CD8-positive, alpha-beta memory T cell (primary cell): ENCODE data around the gene TCF3. TPM values are rescaled to one million over a fixed set of nuclear protein-coding genes. Genes with fewer than 3 reads are reported as not detected.

Source experiments
- CTCF ChIA-PET: fragments of 350-600 bp; sonication (Branson Sonifier 250); formaldehyde crosslinking; loops from one replicate; lab custom pipeline; 2021; ENCODE audit warnings: antibody characterized with exemption; lab: Charles Lee
- POLR2A ChIA-PET: fragments of 350-600 bp; sonication (Branson Sonifier 250); formaldehyde crosslinking; loops from one replicate; lab custom pipeline; 2021; ENCODE audit warnings: antibody characterized with exemption; lab: Charles Lee
- DNase-seq, 5 donors: peaks; one replicate each; pipeline versions ENCODE4 v3.0.0 to v3.0.0-alpha.2; 2020 to 2022; ENCODE audit warnings: mixed read lengths in 1 of 5
- H3K27ac ChIP-seq: one replicate; pipeline ENCODE4 v1.7.0; 2013; ENCODE audit warnings: low read depth, mild to moderate bottlenecking, low read length, moderate library complexity
- H3K27me3 ChIP-seq: 2 replicates; pipeline ENCODE4 v1.7.0; 2013; ENCODE audit warnings: low read length, mild to moderate bottlenecking; ENCODE audit not compliant: insufficient read depth, poor library complexity, severe bottlenecking
- H3K36me3 ChIP-seq: 2 replicates; pipeline ENCODE4 v1.7.0; 2013; ENCODE audit warnings: mild to moderate bottlenecking, low read length, moderate library complexity; ENCODE audit not compliant: insufficient read depth
- H3K4me1 ChIP-seq: 2 replicates; pipeline ENCODE4 v1.7.0; 2013; ENCODE audit warnings: mild to moderate bottlenecking, low read length, moderate library complexity; ENCODE audit not compliant: insufficient read depth
- H3K4me3 ChIP-seq: 2 replicates; pipeline ENCODE4 v1.7.0; 2013; ENCODE audit warnings: mild to moderate bottlenecking, low read length
- H3K9me3 ChIP-seq: 2 replicates; pipeline ENCODE4 v1.7.0; 2013; ENCODE audit warnings: mild to moderate bottlenecking, low read length
- H3K27ac Mint-ChIP-seq, 8 donors: one replicate each; pipeline ENCODE4 v1.8.0; 2020 to 2021; ENCODE audit warnings: mixed read lengths in 8 of 8, mild to moderate bottlenecking in 6 of 8, inconsistent platforms in 3 of 8, moderate library complexity in 3 of 8
- H3K27me3 Mint-ChIP-seq, 2 donors: one replicate each; pipeline ENCODE4 v1.8.0; 2020 to 2021; ENCODE audit warnings: mixed read lengths in 2 of 2, mild to moderate bottlenecking in 1 of 2, moderate library complexity in 1 of 2
- H3K36me3 Mint-ChIP-seq, 3 donors: one replicate each; pipeline ENCODE4 v1.8.0; 2020 to 2021; ENCODE audit warnings: mixed read lengths in 3 of 3, inconsistent platforms in 1 of 3, mild to moderate bottlenecking in 1 of 3
- H3K4me1 Mint-ChIP-seq, 3 donors: one replicate each; pipeline ENCODE4 v1.8.0; 2020 to 2021; ENCODE audit warnings: mixed read lengths in 3 of 3, inconsistent platforms in 1 of 3, mild to moderate bottlenecking in 1 of 3
- H3K4me3 Mint-ChIP-seq, 7 donors: one replicate each; pipeline ENCODE4 v1.8.0; 2020 to 2021; ENCODE audit warnings: mixed read lengths in 7 of 7, mild to moderate bottlenecking in 6 of 7, moderate library complexity in 4 of 7, inconsistent platforms in 2 of 7
- H3K9me3 Mint-ChIP-seq, 5 donors: one replicate each; pipeline ENCODE4 v1.8.0; 2020 to 2022; ENCODE audit warnings: mixed read lengths in 5 of 5, mild to moderate bottlenecking in 3 of 5, moderate library complexity in 2 of 5, inconsistent platforms in 1 of 5
- polyA plus RNA-seq: library from polyadenylated mRNA; unstranded; fragments of 300-500 nt; fragmentation: Illumina TruSeq; gene quantifications from one replicate; pipeline ENCODE4 v1.2.3, GENCODE V29; 2021
- total RNA-seq, 2 experiments: library from RNA; stranded (reverse); gene quantifications; one replicate each; pipeline ENCODE4 v1.2.3, GENCODE V29; 2021

Gene TCF3
- total and polyA plus RNA-seq, 3 experiments from 2014 or later = 13.3 to 97.0 (median 96.0) TPM

DNA sequence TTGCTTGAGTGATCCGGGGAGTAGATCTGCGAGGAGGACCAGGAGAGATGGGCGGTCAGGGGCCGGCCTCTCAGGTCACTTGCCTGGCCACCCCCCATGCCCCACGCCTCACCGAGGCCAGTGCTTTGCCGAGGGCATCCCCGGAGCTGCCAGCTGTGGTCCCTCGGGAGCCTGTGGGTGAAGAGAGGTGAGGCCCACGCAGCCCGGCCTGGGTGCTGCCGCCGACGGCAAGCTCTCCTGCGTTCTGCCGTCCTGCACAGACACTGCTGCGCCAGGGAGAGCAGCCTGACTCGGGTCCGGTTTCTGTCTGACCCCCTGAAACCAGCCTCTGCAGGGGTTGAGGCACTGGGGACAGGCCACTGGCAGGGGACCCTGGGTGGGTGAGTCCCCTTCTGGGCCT lies 31.4 kb downstream of the TCF3 start:
- Mint-ChIP-seq H3K4me3 (no peak overlapping the region), H3K27me3 (no peaks in the 10 kb centered on the region), H3K36me3 (peaks cover 0 to 55% (median 7%) of the 10 kb centered on the region in 3 donors), H3K27ac (no peak overlapping the region), H3K9me3 (no peaks in the 10 kb centered on the region), H3K4me1 (peaks cover 6 to 19% (median 8%) of the 10 kb centered on the region in 3 donors)
- CTCF ChIA-PET = no interaction called here
- Histone ChIP-seq H3K4me1 (no peaks in the 10 kb centered on the region), H3K9me3 (no peaks in the 10 kb centered on the region), H3K4me3 (no peak overlapping the region), H3K36me3 (no peaks in the 10 kb centered on the region), H3K27me3 (no peaks in the 10 kb centered on the region), H3K27ac (no peak overlapping the region)
- POLR2A ChIA-PET = no interaction called here
- DNase-seq = no peak

DNA sequence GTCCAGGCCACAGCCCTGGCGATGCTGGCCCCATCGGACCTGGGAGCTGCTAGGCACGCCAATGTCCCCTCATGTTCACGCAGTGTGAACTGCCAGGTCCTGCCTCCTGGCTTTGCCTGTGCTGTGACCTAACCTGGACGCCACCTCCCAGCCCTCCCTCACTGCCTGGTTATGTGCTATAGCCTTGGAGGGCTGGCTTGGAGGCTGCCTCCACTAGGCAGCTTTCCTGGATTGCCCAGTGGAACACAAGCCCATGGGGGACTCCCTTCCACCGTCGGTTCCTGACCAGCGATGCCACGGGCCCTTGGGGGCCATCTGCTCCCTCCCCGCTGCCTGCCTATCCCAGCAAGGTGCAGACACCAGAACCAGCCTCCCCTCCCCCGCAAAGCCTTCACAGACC lies 31.9 kb downstream of the TCF3 start:
- H3K9me3 ChIP-seq = no peaks in the 10 kb centered on the region
- no peaks in the 10 kb centered on the region for H3K4me1 ChIP-seq
- Mint-ChIP-seq H3K9me3 (no peaks in the 10 kb centered on the region), H3K36me3 (peaks cover 0 to 56% (median 7%) of the 10 kb centered on the region in 3 donors), H3K27me3 (no peaks in the 10 kb centered on the region), H3K4me1 (peaks cover 6 to 19% (median 8%) of the 10 kb centered on the region in 3 donors), H3K4me3 (no peak overlapping the region), H3K27ac (no peak overlapping the region)
- H3K4me3 ChIP-seq = no peak overlapping the region
- ChIA-PET POLR2A (no interaction called here), CTCF (no interaction called here)
- H3K27me3 ChIP-seq = no peaks in the 10 kb centered on the region
- H3K27ac ChIP-seq = no peak overlapping the region
- no peak for DNase-seq
- no peaks in the 10 kb centered on the region for H3K36me3 ChIP-seq

DNA sequence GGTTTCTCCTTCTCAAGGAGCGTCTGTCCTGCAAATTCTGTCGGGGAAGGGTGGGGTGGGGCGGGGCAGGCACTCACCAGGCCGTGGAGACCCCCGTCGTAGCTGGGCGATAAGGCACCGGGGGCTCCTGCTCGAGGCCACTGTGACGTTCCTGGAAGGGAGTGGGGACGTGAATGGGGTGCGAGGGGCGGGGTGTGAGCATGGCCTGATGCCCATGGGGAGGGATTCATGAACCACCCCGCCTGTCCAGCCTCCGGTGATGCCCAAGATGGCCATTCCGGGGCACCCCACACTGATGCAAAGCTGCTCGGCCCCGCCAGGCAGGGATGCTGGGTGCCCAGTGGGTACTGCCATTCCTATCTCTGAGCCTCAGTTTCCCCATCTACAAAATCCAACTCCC lies 32.7 kb downstream of the TCF3 start:
- Histone ChIP-seq H3K27ac (no peak overlapping the region), H3K4me1 (no peaks in the 10 kb centered on the region), H3K27me3 (no peaks in the 10 kb centered on the region), H3K4me3 (no peak overlapping the region), H3K9me3 (no peaks in the 10 kb centered on the region), H3K36me3 (no peaks in the 10 kb centered on the region)
- Mint-ChIP-seq H3K27me3 (no peaks in the 10 kb centered on the region), H3K36me3 (peaks cover 0 to 59% (median 7%) of the 10 kb centered on the region in 3 donors), H3K9me3 (no peaks in the 10 kb centered on the region), H3K27ac (no peak overlapping the region), H3K4me3 (no peak overlapping the region), H3K4me1 (peaks cover 6 to 19% (median 8%) of the 10 kb centered on the region in 3 donors)
- ChIA-PET POLR2A (no interaction called here), CTCF (no interaction called here)
- no peak for DNase-seq

DNA sequence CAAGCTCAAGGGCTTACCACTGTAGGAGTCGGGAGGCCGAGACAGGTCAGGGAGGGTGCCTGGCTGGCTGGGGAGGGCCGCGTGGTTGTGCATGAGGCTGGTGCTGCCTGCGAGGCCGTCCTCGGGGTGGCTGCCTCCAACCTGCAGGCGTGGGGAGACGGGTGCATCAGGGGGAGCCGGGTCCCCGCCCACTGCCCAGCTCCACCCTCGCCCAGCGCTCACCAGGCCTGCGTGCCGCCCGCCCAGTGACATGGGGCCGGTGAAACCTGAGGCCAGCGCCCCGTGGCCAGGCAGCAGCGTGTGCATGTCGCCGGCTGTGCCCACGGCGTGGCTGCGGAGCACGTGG lies 33.3 kb downstream of the TCF3 start:
- Mint-ChIP-seq H3K27me3 (no peaks in the 10 kb centered on the region), H3K4me1 (peaks cover 5 to 19% (median 8%) of the 10 kb centered on the region in 3 donors), H3K27ac (no peak overlapping the region), H3K36me3 (peaks cover 0 to 59% (median 7%) of the 10 kb centered on the region in 3 donors), H3K4me3 (no peak overlapping the region), H3K9me3 (no peaks in the 10 kb centered on the region)
- DNase-seq = no peak
- POLR2A ChIA-PET = no interaction called here
- Histone ChIP-seq H3K27ac (no peak overlapping the region), H3K9me3 (no peaks in the 10 kb centered on the region), H3K4me3 (no peak overlapping the region), H3K36me3 (no peaks in the 10 kb centered on the region), H3K4me1 (no peaks in the 10 kb centered on the region), H3K27me3 (no peaks in the 10 kb centered on the region)
- CTCF ChIA-PET = no interaction called here

DNA sequence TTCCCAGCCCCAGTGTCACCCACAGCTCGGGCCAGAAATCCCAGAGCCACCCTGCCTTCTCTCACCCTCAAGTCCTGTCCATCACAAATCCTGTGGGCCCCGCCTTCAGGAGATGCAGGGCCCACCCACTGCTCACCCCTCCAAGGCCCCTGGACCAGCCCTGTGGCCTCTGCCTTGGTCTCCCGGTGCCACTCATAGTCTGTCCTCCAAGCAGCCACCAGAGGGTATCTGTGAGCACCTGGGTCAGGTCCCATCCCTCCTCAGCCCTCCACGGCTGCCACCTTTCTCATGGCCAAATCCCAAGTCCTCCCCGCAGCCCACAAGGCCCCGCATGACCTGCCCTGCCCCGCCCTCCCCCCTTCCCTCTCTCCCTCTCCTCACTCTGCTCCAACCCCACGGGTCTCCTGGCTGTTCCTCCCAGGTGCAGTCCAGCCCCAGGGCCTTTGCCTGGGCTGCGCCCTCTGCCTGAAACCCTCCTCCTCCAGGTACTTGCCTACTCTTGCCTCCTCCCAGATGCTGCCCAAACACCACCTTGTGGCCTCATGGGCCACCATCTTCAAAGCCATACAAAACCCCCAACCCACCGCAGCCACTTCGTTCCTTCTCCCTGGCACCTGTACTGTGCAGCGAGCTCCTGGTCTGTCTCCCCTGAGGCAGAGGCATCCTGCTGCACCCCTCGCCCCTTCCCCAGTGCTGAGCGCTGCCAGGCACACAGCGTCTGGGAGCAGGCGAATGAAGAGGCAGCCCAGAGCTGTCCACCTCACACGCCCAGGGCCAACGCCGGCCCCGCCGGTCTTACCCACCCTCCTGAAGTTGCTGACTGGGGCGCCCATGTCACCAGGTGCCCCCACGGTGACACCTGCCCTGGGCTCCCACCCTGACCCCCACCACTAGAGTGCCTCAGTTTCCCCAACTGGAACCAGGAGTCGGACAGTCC lies 34.0 kb downstream of the TCF3 start:
- CTCF ChIA-PET = interaction anchor here (1.2 kb wide), 1 partner anchor 10 kb away, joined by 3 read pairs; no protein-coding TSS in a partner anchor
- H3K27ac ChIP-seq = no peak overlapping the region
- H3K4me1 ChIP-seq = no peaks in the 10 kb centered on the region
- H3K27me3 Mint-ChIP-seq = no peaks in the 10 kb centered on the region
- no peaks in the 10 kb centered on the region for H3K9me3 ChIP-seq
- POLR2A ChIA-PET = no interaction called here
- peaks cover 5 to 19% (median 8%) of the 10 kb centered on the region in 3 donors for H3K4me1 Mint-ChIP-seq
- H3K4me3 ChIP-seq = no peak overlapping the region
- H3K36me3 ChIP-seq = no peaks in the 10 kb centered on the region
- no peaks in the 10 kb centered on the region for H3K27me3 ChIP-seq
- peaks cover 0 to 66% (median 7%) of the 10 kb centered on the region in 3 donors for H3K36me3 Mint-ChIP-seq
- DNase-seq = no peak
- peak overlapping the region in 5 of 8 donors; percentile 18 to 80 (median 73) for H3K27ac Mint-ChIP-seq
- no peaks in the 10 kb centered on the region for H3K9me3 Mint-ChIP-seq
- no peak overlapping the region for H3K4me3 Mint-ChIP-seq

DNA sequence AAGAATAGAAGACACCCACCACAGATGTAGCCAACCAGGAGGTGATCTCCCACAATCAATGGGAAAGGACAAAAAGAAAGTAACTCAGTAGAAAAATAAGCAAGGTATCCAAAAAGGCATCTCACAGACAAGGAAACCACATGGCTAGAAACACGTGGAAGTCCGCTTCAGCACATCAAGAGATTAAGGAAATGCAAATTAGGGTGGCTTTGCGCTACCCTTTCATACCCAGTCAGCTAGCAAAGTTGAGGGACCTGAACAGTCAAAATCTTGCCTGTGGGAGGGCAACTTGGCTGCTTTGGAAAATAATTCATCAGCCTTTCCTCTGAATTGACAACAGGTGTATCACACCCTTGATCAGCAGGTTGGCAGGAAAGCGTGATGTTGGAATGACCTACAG lies 35.5 kb downstream of the TCF3 start:
- Mint-ChIP-seq H3K36me3 (peaks cover 0 to 71% (median 3%) of the 10 kb centered on the region in 3 donors), H3K27me3 (no peaks in the 10 kb centered on the region), H3K9me3 (no peaks in the 10 kb centered on the region), H3K4me3 (no peak overlapping the region), H3K4me1 (peaks cover 5 to 19% (median 8%) of the 10 kb centered on the region in 3 donors), H3K27ac (peak overlapping the region in 6 of 8 donors; percentile 22 to 96 (median 52))
- Histone ChIP-seq H3K36me3 (peaks cover 9% of the 10 kb centered on the region), H3K9me3 (no peaks in the 10 kb centered on the region), H3K27ac (no peak overlapping the region), H3K27me3 (no peaks in the 10 kb centered on the region), H3K4me1 (no peaks in the 10 kb centered on the region), H3K4me3 (no peak overlapping the region)
- ChIA-PET CTCF (interaction anchor here (1.2 kb wide), 1 partner anchor 9 kb away, joined by 3 read pairs; no protein-coding TSS in a partner anchor), POLR2A (no interaction called here)
- no peak for DNase-seq

DNA sequence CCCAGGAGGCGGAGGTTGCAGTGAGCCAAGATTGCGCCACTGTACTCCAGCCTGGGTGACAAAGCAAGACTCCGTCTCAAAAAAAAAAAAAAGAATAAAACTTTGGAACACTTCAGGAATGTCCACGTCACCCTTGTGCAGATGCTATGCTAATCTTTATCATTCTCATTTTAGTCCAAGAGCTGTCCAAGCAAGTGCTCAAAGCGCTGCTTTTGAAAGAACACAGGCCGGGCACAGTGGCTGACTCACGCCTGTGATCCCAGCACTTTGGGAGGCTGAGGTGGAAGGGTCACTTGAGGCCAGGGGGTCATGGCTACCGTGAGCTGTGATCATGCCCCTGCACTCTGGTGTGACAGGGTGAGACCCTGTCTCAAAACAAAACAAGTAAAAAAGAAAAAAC lies 36.0 kb downstream of the TCF3 start:
- Histone ChIP-seq H3K4me1 (no peaks in the 10 kb centered on the region), H3K27me3 (no peaks in the 10 kb centered on the region), H3K9me3 (no peaks in the 10 kb centered on the region), H3K4me3 (no peak overlapping the region), H3K27ac (no peak overlapping the region), H3K36me3 (peaks cover 9% of the 10 kb centered on the region)
- Mint-ChIP-seq H3K4me1 (peaks cover 5 to 19% (median 9%) of the 10 kb centered on the region in 3 donors), H3K9me3 (no peaks in the 10 kb centered on the region), H3K36me3 (peaks cover 0 to 72% (median 3%) of the 10 kb centered on the region in 3 donors), H3K27ac (peak overlapping the region in 5 of 8 donors; percentile 22 to 96 (median 42)), H3K27me3 (no peaks in the 10 kb centered on the region), H3K4me3 (no peak overlapping the region)
- ChIA-PET CTCF (no interaction called here), POLR2A (no interaction called here)
- DNase-seq = no peak

DNA sequence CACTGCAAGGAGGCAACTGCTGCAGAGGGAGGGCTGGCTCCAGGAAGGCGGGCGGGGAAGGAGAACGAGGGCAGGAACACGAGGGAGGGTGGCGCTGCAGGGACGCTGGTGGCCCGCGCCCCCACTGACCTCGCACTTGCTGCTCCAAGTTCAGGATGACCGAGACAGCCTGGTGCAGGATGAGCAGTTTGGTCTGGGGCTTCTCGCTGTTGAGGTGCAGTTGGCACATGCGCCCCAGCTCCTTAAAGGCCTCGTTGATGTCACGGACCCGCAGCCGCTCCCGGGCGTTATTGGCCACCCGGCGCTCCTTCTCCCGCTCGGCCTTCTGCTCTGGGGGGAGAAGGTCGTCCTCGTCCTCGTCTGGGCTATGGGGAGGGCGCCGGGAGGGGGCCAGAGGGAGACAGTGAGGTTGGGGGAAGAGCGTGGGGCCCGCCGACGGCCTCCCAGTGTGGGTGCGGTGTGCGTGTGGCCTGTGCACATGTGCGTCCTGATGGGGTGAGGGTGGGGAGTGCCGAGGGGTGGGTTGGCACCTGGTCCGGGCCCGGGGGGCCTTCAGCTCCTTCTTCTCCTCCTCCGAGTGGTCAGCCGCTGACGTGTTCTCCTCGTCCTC lies 37.2 kb downstream of the TCF3 start:
- Histone ChIP-seq H3K9me3 (no peaks in the 10 kb centered on the region), H3K36me3 (peaks cover 9% of the 10 kb centered on the region), H3K27ac (no peak overlapping the region), H3K27me3 (no peaks in the 10 kb centered on the region), H3K4me3 (no peak overlapping the region), H3K4me1 (peaks cover 4% of the 10 kb centered on the region)
- no peak overlapping the region for H3K27ac Mint-ChIP-seq
- POLR2A ChIA-PET = no interaction called here
- H3K4me1 Mint-ChIP-seq = peaks cover 7 to 30% (median 16%) of the 10 kb centered on the region in 3 donors
- no peaks in the 10 kb centered on the region for H3K27me3 Mint-ChIP-seq
- no peak overlapping the region for H3K4me3 Mint-ChIP-seq
- no peaks in the 10 kb centered on the region for H3K9me3 Mint-ChIP-seq
- peaks cover 0 to 72% (median 3%) of the 10 kb centered on the region in 3 donors for H3K36me3 Mint-ChIP-seq
- CTCF ChIA-PET = no interaction called here
- no peak for DNase-seq
